VCaP (cell line): Measurements from ENCODE around the gene RAB15.

Experiments used
- H3K27ac ChIP-seq: fragments of 450-650 bp; 2 replicates; pipeline ENCODE4 v1.5.1; 2017
- CTCF ChIP-seq: fragments of 450-650 bp; conservative IDR thresholded peaks from 2 replicates; pipeline ENCODE4 v1.5.1; 2017; ENCODE audit warnings: mild to moderate bottlenecking, moderate library complexity

Gene RAB15

DNA sequence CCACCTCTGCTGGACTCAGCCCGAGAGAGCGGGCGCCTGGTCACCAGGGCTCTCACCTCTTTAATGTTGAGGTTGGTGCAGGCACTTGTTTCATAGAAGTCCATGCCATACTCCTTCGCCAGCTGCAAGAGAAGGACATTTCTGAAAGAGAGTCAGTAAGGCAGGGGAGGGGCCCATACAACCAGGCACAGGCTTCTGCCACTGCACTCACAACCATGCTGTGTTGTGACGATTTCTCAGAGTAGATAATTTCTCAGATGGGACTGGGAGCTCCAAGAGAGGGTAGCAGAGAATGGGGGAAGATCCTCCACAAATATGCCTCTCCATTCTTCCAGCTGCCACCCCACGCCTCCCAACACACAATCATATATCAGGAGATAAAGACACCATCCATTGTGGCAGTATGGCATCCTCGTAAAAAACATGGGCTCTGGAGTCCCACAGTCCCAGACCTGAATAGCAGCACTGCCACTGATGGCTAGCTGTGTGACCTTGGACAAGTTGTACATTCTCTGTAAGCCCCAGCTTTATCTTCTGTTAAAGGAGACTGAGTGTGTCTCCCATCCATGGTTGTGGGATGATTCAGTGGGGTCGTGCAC lies 23.4 kb downstream of the RAB15 start:
- TF ChIP-seq CTCF, result no peak
- H3K27ac ChIP-seq, result no peak overlapping the region

- no peak for TF ChIP-seq CTCF
- no peak overlapping the region for H3K27ac ChIP-seq
Measured at GRCh38 chr14:64947710-64948611, 24.2 kb downstream of the RAB15 start.

- H3K27ac ChIP-seq, result no peak overlapping the region
- TF ChIP-seq CTCF, result no peak
Measured at GRCh38 chr14:64946310-64947045, 25.7 kb downstream of the RAB15 start.

DNA sequence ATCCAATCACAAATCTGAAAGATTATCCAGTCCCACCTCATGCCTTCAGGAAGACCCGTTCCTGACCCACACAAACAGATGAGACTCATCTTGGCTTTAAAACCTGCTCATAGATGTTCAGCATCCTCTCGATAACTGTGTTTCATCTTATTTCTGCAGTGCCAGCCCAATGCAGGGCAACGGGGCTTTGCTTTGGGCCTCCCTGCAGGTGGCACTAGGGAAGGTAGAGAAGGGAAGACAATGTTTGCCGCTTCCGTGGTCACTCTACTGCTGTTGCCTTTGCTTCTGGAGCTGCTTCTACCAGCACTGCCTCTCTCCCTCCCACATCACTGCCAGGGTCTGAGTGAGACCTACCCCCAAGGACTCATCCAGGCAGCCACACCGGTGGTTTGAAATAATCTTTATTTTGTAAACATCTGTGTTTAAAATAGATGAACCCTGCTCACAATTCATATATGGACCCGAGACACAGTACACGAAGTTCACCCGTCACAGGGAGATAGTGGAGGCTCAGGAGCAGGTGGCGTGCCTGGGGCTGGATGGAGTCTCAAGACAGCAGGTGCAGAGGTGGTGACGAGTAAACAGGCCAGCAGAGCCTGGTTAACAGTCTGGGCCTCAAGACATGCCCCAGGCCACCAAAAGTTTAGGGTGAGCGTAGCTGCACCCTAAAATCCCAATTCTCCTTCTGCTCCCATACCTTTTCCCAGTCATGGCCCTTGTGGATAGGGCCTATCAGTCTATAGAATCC lies 26.5 kb downstream of the RAB15 start:
- TF ChIP-seq CTCF, result no peak
- no peak overlapping the region for H3K27ac ChIP-seq

DNA sequence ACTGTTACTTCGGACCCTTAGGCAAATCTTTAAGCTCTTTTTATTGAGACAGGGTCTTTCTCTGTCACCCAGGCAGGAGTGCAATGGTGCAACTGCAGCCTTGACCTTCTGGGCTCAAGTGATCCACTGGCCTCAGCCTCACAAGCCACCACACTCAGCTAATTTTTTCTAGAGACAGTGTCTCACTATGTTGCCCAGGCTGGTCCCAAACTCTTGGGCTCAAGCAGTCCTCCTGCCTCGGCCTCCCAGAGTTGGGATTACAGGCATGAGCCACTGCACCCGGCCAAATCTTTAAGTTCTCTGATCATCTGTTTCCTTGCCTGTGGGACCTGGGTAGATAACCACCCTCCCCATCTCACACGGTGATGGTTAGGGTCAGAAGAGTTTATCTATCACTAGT lies 27.3 kb downstream of the RAB15 start:
- H3K27ac ChIP-seq, result no peak overlapping the region
- TF ChIP-seq CTCF, result no peak

DNA sequence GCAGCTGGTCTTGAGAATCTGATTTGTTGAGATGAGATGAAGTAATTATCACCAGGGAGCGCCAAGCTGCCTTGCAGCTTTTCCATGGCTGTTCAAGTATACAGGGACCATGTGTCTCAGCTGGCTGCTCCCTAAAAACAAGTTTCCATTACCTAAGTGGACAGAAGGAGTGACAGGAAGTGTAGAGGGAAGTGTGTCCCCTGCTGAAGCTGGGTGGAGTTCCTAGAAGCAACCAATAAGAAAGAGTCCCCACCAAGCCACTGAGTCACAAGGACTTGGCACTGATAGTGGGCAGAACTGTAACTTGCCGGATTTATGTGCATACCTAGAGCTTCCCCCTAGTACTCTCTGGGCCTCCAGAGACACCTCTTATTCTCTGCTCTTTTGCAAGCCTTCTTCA lies 28.1 kb downstream of the RAB15 start:
- H3K27ac ChIP-seq, result no peak overlapping the region
- TF ChIP-seq CTCF, result no peak
